GM23338 (cell line): ENCODE results near the gene RMND5A. TPM values are rescaled to one million over a fixed set of nuclear protein-coding genes. Genes with fewer than 3 reads are reported as not detected.

ENCODE experiments used
- ATAC-seq: fragments of 200-7000 bp; cut with Tn5 transposase; 3 replicates; pipeline ENCODE4 v1.9.1; 2020
- DNase-seq: peaks from one replicate; pipeline ENCODE4 v3.0.0-alpha.2; 2015; ENCODE audit warnings: low spot score
- H2AFZ ChIP-seq: fragments of 200-600 bp; sonication (generic); 2 replicates; pipeline ENCODE4 v1.8.0; 2016; ENCODE audit warnings: antibody characterized with exemption, mild to moderate bottlenecking, moderate library complexity
- H3F3A ChIP-seq: fragments of 200-600 bp; sonication (generic); replicated peaks from 2 replicates; pipeline ENCODE4 v1.8.0; 2017; ENCODE audit warnings: antibody characterized with exemption, mixed run types, low read depth
- H3K27ac ChIP-seq: fragments of 200-600 bp; sonication (generic); 2 replicates; pipeline ENCODE4 v1.6.1; 2016; ENCODE audit warnings: low read depth
- H3K27me3 ChIP-seq: fragments of 200-600 bp; sonication (generic); 2 replicates; pipeline ENCODE4 v1.8.0; 2016; ENCODE audit warnings: mild to moderate bottlenecking, mixed run types, moderate library complexity; ENCODE audit not compliant: insufficient read depth
- H3K36me3 ChIP-seq: fragments of 200-600 bp; sonication (generic); 2 replicates; pipeline ENCODE4 v1.8.0; 2016; ENCODE audit warnings: mild to moderate bottlenecking; ENCODE audit not compliant: insufficient read depth
- H3K4me1 ChIP-seq: fragments of 200-600 bp; sonication (generic); 2 replicates; pipeline ENCODE4 v1.8.0; 2016; ENCODE audit warnings: mild to moderate bottlenecking, moderate library complexity; ENCODE audit not compliant: insufficient read depth
- H3K4me2 ChIP-seq: fragments of 200-600 bp; sonication (generic); 2 replicates; pipeline ENCODE4 v1.7.1; 2017; ENCODE audit warnings: mixed run types
- H3K4me3 ChIP-seq: fragments of 200-600 bp; sonication (generic); 2 replicates; pipeline ENCODE4 v1.6.1; 2016; ENCODE audit warnings: mixed run types
- H3K79me2 ChIP-seq: fragments of 200-600 bp; sonication (generic); replicated peaks from 2 replicates; pipeline ENCODE4 v1.8.0; 2017; ENCODE audit warnings: mild to moderate bottlenecking; ENCODE audit not compliant: insufficient read depth
- H3K9me2 ChIP-seq: fragments of 200-600 bp; sonication (generic); 2 replicates; pipeline ENCODE4 v1.8.0; 2017; ENCODE audit not compliant: insufficient read depth
- H4K20me1 ChIP-seq: fragments of 200-600 bp; sonication (generic); replicated peaks from 2 replicates; pipeline ENCODE4 v1.8.0; 2017; ENCODE audit warnings: mild to moderate bottlenecking; ENCODE audit not compliant: insufficient read depth
- H3K27ac Mint-ChIP-seq: 2 replicates; pipeline ENCODE4 v1.8.0; 2020; ENCODE audit warnings: inconsistent platforms, mild to moderate bottlenecking, moderate library complexity, mixed read lengths
- H3K27me3 Mint-ChIP-seq: 3 replicates; pipeline ENCODE4 v1.8.0; 2022; ENCODE audit warnings: low read depth, mild to moderate bottlenecking, moderate library complexity, mixed read lengths, inconsistent platforms; ENCODE audit not compliant: insufficient read depth, poor library complexity
- H3K36me3 Mint-ChIP-seq: 3 replicates; pipeline ENCODE4 v1.8.0; 2021; ENCODE audit warnings: low read depth, mild to moderate bottlenecking, inconsistent platforms, moderate library complexity, mixed read lengths
- H3K4me1 Mint-ChIP-seq: 3 replicates; pipeline ENCODE4 v1.8.0; 2020; ENCODE audit warnings: mild to moderate bottlenecking, inconsistent platforms, mixed read lengths
- H3K4me3 Mint-ChIP-seq: 3 replicates; pipeline ENCODE4 v1.8.0; 2021; ENCODE audit warnings: moderate library complexity, mild to moderate bottlenecking, inconsistent platforms, mixed read lengths
- H3K9me3 Mint-ChIP-seq: 3 replicates; pipeline ENCODE4 v1.8.0; 2020; ENCODE audit warnings: moderate library complexity, mild to moderate bottlenecking, inconsistent platforms, mixed read lengths
- CREB1 ChIP-seq: fragments of 250-450 bp; sonication (Bioruptor Pico); IDR thresholded peaks from 2 replicates; pipeline ENCODE4 v1.5.0; 2020; ENCODE audit warnings: low read depth, mild to moderate bottlenecking, moderate library complexity
- CTCF ChIP-seq, 2 experiments: fragments of 200-600 bp in 1 of 2; sonication (generic) in 1 of 2; conservative IDR thresholded peaks; 2 replicates each; pipeline versions ENCODE4 v1.5.1 to v1.6.1; 2016 to 2017; ENCODE audit warnings: antibody characterized with exemption in 2 of 2, low read depth in 2 of 2, mild to moderate bottlenecking in 2 of 2, moderate library complexity in 1 of 2
- ETS1 ChIP-seq: IDR thresholded peaks from 2 replicates; pipeline ENCODE4 v1.6.1; 2016; ENCODE audit warnings: antibody characterized with exemption
- EZH2 ChIP-seq: fragments of 200-600 bp; sonication (generic); IDR thresholded peaks from one replicate; pipeline ENCODE4 v1.8.0; 2017; ENCODE audit warnings: antibody characterized with exemption, mild to moderate bottlenecking, low read depth; ENCODE audit not compliant: unreplicated experiment
- EZH2phosphoT487 ChIP-seq: fragments of 200-600 bp; sonication (generic); IDR thresholded peaks from one replicate; pipeline ENCODE4 v1.8.1; 2018; ENCODE audit warnings: antibody characterized with exemption; ENCODE audit not compliant: unreplicated experiment
- JUNB ChIP-seq: IDR thresholded peaks from one replicate; pipeline ENCODE4 v1.6.1; 2016; ENCODE audit warnings: antibody characterized with exemption; ENCODE audit not compliant: unreplicated experiment
- NANOG ChIP-seq: IDR thresholded peaks from 2 replicates; pipeline ENCODE4 v1.6.1; 2016; ENCODE audit warnings: antibody characterized with exemption, borderline replicate concordance
- POLR2AphosphoS5 ChIP-seq: IDR thresholded peaks from 2 replicates; pipeline ENCODE4 v1.6.1; 2016; ENCODE audit warnings: antibody characterized with exemption, low read depth
- REST ChIP-seq: IDR thresholded peaks from one replicate; pipeline ENCODE4 v1.6.1; 2018; ENCODE audit warnings: antibody characterized with exemption; ENCODE audit not compliant: unreplicated experiment
- STAT1 ChIP-seq: IDR thresholded peaks from one replicate; pipeline ENCODE4 v1.6.1; 2016; ENCODE audit warnings: antibody characterized with exemption; ENCODE audit not compliant: unreplicated experiment
- ZNF114 ChIP-seq: fragments of 250-450 bp; sonication (Bioruptor Pico); IDR thresholded peaks from 2 replicates; pipeline ENCODE4 v1.5.0; 2020; ENCODE audit warnings: mild to moderate bottlenecking, moderate library complexity
- ZNF331 ChIP-seq: fragments of 250-450 bp; sonication (Bioruptor Pico); IDR thresholded peaks from 2 replicates; pipeline ENCODE4 v1.5.0; 2020; ENCODE audit warnings: low read depth, mild to moderate bottlenecking, moderate library complexity
- ZNF462 ChIP-seq: fragments of 250-450 bp; sonication (Bioruptor Pico); IDR thresholded peaks from 2 replicates; pipeline ENCODE4 v1.5.0; 2020; ENCODE audit warnings: mild to moderate bottlenecking, moderate library complexity
- polyA plus RNA-seq: library from polyadenylated mRNA; unstranded; fragments of >200 nt; fragmentation: Nextera tagmentation; extraction: Ambion mirVana; gene quantifications from 2 replicates; pipeline ENCODE4 v1.2.1, GENCODE V29; 2016
- total RNA-seq: library from RNA; depleted of rRNA; stranded (reverse); fragments of >200 nt; shearing (Covaris generic); gene quantifications from 2 replicates; pipeline ENCODE4 v1.2.3, GENCODE V29; 2014

RMND5A gene
- total and polyA plus RNA-seq, 2 experiments from 2014 or later, result 24.0 to 87.9 TPM

GRCh38 chr2:86765310-86765695, 45.2 kb downstream of the RMND5A start:
- no peak for DNase-seq
- Histone ChIP-seq H3K27ac (no peak overlapping the region), H2AFZ (no peak overlapping the region), H3K9me2 (no peaks in the 10 kb centered on the region), H3F3A (no peaks in the 10 kb centered on the region), H3K27me3 (no peaks in the 10 kb centered on the region), H3K36me3 (peaks cover 11% of the 10 kb centered on the region), H4K20me1 (peaks cover 36% of the 10 kb centered on the region), H3K79me2 (peaks cover 19% of the 10 kb centered on the region), H3K4me2 (no peak overlapping the region), H3K4me1 (no peaks in the 10 kb centered on the region), H3K4me3 (no peak overlapping the region)
- no peaks in the 10 kb centered on the region for H3K9me3 Mint-ChIP-seq
- TF ChIP-seq EZH2phosphoT487, result no peak
- no peak for TF ChIP-seq EZH2
- no peak for TF ChIP-seq JUNB
- no peak for TF ChIP-seq ZNF114 (CRISPR knock-in tag)
- TF ChIP-seq NANOG, result no peak
- no peak for TF ChIP-seq CTCF (conservative IDR thresholded peaks at IDR 0.05; ENCODE audit: low read depth in 2 of 2)
- TF ChIP-seq ZNF462 (CRISPR knock-in tag), result no peak
- no peak for TF ChIP-seq STAT1
- no peak for TF ChIP-seq REST
- TF ChIP-seq ZNF331 (CRISPR knock-in tag), result no peak
- no peak for TF ChIP-seq CREB1 (CRISPR knock-in tag)
- TF ChIP-seq ETS1, result no peak
- no peak for TF ChIP-seq POLR2AphosphoS5
- H3K36me3 Mint-ChIP-seq, result peaks cover 27% of the 10 kb centered on the region
- H3K27ac Mint-ChIP-seq, result no peak overlapping the region
- no peak for ATAC-seq
- peaks cover 5% of the 10 kb centered on the region for H3K27me3 Mint-ChIP-seq
- H3K4me3 Mint-ChIP-seq, result no peak overlapping the region
- H3K4me1 Mint-ChIP-seq, result peaks cover 7% of the 10 kb centered on the region; the same call in 2 of the 3 replicates
